Skeletal muscle cell (primary cell): ENCODE measurements around the gene OSBP2.

Experiments
- DNase-seq: peaks from one replicate; pipeline ENCODE4 v3.0.0-alpha.2; 2010; ENCODE audit warnings: low read depth
- H3K4me3 ChIP-seq: 2 replicates; pipeline ENCODE4 v1.5.1; 2011; ENCODE audit warnings: low read depth, mild to moderate bottlenecking, control low read depth, low read length, moderate library complexity

OSBP2 gene

DNA sequence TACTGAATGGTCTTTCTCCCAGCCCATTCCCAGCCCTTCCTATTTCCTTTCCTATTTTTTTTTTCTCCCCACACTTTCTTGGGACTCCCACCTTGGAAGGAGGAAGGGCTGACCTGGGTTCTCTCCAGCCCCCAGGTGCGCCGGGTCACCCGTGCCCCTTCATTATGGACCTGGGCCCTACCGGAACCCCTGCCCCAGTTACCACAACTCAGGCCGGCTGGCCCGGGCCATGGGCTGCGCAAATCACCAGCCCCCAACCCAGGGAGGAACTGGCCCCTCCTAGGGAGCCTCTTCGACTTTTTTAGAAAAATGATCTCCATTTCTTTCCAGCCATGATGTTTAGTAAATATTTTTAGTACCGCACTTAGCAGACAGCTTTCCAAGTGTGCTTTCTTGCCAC is 211.7 kb downstream of the OSBP2 start:
- no peak for DNase-seq
- no peak overlapping the region for H3K4me3 ChIP-seq

DNA sequence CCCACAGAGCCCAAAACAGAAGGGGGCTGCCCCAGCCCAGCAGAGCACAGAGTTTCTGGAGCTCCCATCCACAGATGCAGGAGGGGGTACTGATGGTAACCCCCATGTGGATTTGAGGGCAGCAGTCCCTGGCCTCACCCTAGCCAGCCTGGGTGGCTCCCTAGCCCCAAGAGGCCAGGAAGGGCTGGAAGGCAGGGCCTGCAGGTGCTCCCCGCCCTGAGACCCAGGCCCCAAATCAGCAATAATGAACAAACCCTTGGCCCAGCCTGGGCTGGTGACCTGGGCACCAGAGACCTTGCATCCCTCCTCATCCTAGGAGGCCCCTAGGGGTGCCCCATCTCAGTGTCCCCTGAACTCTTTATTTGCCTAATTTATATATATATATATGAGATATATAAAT is 212.3 kb downstream of the OSBP2 start:
- no peak overlapping the region for H3K4me3 ChIP-seq
- DNase-seq = no peak

DNA sequence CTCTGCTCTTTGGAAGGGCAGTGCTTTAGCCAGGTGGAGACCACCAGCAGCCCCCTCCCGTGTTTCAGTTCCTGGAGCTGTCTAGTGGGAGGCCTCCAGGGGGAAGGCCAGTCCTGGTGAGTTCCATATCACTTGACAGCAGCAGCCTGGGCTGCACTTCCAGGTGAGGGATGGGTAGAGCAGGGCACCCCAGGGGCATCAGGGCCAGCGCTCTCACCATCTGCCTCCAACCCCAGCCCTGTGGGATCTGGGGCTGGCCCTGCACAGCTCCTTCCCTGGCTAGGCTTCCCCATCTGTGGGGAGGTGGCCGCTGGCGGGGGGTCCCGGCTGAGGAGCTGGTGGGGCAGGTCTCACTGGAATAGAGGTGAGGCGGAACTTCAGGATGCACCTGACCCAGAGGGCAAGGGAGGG is 213.4 kb downstream of the OSBP2 start:
- no peak for DNase-seq

DNA sequence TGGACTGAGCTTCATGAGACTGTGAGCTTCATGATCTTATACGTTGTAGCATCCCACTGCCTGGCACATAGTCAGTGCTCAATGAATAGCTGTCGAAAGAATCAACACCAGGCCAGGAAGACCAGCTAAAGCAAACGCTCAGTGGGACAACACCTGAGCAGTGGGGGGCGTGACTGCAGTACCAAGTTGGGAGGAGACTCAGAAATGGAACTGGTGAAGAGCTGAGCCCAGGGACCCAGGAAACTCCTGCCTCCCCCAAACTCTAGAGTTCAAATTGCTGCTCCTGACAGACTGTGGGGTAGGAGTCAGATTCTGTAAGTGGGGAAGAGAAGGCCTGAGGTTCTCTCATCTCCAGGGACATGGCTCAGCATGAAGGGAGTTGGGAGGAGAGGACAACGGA is 214.6 kb downstream of the OSBP2 start:
- H3K4me3 ChIP-seq = no peak overlapping the region
- DNase-seq = no peak

More for the DNA sequence above, 213.4 kb downstream of the OSBP2 start:
- H3K4me3 ChIP-seq = no peak overlapping the region

DNA sequence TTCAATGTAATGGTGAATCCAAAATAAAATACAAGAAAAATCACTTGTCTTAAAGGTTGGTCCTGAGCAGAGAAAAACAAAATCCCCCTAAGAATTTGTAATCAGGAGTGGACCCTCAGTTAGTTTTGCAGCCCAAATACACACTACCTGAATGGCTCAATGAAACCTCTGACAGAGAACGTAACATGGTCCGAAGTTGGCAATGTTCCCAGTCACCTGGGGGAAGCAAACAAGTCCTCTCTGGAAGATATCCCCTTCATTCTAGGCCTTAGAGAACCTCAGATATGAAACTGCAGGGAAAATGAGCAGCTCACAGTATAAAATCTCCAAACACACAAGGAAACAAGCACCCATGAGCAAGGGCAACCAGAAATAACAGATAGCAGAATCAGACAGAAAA is 215.7 kb downstream of the OSBP2 start:
- no peak overlapping the region for H3K4me3 ChIP-seq
- no peak for DNase-seq

DNA sequence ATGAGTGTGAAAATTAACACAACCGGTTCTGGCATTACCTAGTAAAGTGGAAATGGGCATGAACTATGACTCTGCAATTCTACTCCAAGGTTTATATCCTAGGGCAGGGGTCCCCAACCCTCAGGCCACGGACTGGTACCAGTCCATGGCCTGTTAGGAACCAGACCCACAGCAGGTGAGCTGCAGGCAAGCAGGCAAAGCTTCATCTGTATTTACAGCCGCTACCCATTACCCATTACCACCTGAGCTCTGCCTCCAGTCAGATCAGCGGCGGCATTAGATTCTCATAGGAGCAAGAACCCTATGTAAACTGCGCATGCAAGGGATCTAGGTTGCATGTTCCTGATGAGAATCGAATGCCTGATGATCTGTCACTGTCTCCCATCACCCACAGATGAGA is 224.1 kb downstream of the OSBP2 start:
- no peak for DNase-seq
- no peak overlapping the region for H3K4me3 ChIP-seq

DNA sequence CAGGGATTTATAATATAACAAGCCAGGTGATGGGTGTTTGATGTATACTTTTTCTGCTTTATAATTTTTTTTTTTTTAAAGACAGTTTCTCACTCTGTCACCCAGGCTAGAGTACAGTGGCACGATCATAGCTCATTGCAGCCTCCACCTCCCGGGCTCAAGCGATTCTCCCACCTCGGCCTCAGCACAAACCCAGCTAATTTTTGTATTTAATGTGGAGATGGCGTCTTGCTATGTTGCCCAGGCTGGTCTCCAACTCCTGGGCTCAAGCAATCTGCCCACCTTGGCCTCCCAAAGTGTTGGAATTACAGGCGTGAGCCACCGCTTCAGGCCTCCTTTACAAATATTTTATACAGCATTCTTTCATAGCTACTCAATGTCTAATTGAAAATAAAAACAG is 225.3 kb downstream of the OSBP2 start:
- DNase-seq = no peak
- H3K4me3 ChIP-seq = no peak overlapping the region

DNA sequence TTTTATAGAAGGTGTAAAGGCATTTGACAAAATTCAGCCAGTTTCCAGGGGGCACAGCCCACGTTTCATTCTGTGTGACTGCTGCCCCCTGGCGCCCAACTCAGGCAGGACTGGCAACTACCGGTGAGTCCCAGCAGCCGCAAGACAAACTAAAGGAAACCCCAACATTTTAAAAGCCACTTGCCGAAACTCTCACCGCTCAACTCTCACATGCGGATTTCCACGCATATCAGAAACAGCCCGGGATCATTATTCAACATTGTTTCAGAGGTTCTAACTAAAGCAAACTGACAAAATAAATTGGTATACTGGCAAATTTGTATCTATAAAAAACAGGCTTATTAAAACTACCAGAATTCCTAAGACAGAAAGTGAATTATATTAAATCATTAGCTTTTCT is 225.7 kb downstream of the OSBP2 start:
- no peak overlapping the region for H3K4me3 ChIP-seq
- peak; percentile 13 for DNase-seq

DNA sequence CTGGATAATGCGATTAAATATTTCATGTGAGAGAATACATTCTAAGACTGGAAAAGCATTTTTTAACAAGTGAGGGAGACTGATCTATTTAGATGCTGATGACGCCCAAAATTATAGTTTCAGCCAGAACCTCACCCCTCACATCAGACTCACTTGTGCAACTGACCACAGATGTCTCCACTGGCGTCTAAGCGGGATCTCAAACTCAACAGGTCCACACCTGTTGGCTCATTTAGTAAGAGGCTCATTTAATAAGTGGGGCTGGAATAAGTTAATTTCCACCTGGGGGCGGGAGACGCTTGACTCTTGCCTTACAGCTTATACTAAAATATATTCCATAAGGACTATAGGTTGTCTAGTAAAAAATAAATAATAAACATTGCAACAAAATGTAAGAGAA is 226.4 kb downstream of the OSBP2 start:
- no peak for DNase-seq
- no peak overlapping the region for H3K4me3 ChIP-seq

DNA sequence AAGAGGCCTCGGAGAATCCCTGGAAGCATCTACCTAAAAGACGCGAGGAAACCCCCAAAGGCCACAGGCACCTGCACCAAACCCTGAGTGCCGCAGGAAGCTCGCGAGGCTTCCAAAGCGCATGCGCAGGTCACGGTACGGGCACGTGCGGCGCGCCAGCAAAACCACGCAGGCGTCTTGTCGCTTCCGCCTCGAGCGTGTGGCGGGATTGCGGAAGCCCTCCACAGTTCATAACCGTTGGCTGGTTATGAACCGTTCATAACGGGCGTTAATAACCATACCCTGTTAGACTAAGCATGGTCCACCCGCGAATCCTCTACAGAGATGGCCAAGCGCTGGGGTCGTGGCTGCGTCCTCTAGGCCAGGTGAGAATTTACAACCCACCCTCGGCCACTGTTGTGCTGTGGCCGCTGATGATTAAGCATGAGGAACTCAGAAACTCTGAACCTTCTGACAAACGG is 227.5 kb downstream of the OSBP2 start:
- peak overlapping the region; percentile 32 for H3K4me3 ChIP-seq
- DNase-seq = peak; percentile 3

DNA sequence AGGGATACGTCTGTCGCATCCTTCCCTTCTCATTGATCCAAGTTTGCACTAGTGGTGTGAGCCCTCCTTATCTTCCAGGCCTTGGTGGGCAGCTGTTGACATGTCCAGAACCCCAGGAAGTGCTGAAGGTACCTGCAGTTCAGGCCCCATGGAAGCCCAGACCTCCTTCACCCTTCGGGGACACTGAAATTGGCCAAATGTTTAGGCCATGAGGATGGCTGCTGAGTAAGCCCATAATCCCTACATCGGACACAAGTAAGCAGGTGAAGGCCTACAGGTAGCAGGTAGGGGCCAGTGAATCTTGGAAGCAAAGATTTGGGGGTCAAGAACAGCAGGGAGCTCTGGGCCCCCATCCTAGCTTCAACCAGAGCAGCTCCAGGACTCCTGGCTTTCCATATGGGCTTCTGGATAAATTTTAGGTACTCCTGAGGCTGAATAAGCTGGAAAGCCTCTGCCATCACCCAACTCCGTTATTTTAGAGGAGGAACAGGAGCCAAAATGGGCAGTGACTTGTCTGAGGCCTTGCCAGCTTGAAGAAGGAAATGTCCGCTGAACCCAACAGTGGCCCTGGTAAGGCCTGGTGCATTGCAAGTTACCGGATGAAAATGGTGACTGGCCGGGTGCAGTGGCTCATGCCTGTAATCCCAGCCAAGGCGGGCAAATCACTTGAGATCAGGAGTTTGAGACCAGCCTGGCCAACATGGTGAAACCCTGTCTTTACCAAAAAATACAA is 228.7 kb downstream of the OSBP2 start:
- no peak overlapping the region for H3K4me3 ChIP-seq
- no peak for DNase-seq

DNA sequence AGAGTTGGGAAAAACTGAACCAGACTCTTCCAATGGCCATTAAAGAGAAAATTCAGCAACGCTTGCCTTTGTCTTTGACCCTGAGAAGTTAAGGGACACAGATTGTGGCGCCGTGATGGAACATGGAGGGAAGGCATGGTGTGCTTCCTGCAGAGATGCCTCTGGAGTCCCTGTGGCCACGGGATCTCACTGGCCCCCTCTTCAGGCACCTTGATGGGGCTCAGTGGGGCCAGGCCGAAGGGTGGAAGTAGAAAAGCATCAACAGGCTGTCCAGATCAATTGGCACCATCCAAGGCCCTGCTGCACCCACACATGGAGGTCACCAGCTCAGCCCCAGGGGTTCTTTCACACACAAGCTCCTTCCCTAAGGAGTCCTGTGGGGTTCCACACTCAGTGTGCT is 231.0 kb downstream of the OSBP2 start:
- no peak overlapping the region for H3K4me3 ChIP-seq
- DNase-seq = no peak

DNA sequence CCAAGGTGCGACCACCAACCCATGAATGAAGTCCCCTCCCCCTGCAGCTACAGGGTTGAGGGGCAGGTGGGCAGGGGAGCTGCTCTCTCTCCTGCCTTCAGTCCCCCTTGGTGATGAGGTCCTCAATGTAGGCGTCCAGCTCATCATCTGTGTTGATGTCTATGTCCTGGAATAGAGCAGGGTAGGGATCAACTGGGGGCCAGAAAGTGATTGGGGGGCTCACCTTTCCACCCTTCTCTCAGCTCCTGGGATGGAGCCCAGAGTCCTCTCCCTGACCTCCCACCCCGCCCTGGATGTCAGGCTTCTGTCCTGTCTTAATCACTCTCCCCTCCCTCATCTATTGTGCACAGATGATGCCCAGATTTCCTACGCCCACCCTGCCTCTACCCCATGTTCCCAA is 232.0 kb downstream of the OSBP2 start:
- DNase-seq = no peak
- H3K4me3 ChIP-seq = no peak overlapping the region

DNA sequence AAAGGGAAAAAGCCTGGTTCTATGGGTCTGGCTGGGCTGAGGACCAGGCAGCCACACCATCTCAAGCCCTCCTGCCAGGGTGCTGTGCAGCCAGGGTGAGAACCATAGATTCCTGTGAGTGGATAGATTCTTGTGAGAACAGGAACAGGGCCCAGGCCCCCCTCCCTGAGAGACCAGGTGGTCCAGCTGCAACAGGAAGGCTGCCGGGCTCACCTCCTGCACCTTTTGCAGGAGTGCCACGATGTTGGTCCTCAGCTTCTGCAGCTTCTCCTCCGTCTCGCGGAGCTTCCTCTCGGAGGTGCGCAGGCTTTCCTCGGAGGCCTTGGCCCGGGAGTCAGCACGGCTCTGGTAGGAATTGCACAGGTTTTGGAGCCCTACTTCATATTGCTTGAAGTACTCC is 233.1 kb downstream of the OSBP2 start:
- no peak for DNase-seq
- no peak overlapping the region for H3K4me3 ChIP-seq

DNA sequence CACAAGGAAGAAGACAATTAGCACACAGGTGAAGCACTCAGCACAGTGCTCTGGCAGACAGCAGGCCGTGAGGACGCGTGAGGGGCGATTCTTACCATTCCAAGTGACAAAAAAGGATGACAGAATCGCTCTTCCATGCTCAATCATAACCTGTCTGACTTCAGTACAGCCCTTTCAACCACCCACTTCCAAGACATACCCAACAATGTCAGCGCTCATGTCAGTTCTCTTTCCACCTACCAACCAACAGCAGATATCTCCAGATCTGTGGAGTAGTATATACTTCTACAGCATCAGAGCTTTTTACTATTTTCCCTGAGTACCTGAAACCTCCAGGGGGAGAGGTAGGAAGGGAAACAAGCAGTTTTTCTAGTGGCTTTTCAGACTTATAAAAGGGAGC is 233.7 kb downstream of the OSBP2 start:
- H3K4me3 ChIP-seq = no peak overlapping the region
- no peak for DNase-seq

DNA sequence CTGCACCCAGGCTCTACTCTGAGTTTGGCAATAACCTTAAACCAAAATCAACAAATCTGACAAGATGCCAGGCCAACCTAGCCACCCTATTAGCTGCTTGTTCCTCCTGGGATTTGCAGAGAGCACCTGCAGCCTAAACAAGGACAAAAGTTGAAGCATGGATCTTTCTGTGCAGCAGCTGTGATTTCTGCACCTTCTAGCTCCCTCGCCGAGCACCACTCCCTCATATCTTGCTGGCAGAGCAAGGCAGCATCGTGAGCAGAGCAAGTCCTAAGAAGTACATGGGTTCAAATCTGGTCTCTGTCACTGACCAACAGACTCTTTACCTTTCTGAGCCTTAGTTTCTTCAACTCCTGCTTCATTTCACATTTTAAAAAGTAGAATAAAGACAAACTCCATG is 235.6 kb downstream of the OSBP2 start:
- no peak overlapping the region for H3K4me3 ChIP-seq
- no peak for DNase-seq

DNA sequence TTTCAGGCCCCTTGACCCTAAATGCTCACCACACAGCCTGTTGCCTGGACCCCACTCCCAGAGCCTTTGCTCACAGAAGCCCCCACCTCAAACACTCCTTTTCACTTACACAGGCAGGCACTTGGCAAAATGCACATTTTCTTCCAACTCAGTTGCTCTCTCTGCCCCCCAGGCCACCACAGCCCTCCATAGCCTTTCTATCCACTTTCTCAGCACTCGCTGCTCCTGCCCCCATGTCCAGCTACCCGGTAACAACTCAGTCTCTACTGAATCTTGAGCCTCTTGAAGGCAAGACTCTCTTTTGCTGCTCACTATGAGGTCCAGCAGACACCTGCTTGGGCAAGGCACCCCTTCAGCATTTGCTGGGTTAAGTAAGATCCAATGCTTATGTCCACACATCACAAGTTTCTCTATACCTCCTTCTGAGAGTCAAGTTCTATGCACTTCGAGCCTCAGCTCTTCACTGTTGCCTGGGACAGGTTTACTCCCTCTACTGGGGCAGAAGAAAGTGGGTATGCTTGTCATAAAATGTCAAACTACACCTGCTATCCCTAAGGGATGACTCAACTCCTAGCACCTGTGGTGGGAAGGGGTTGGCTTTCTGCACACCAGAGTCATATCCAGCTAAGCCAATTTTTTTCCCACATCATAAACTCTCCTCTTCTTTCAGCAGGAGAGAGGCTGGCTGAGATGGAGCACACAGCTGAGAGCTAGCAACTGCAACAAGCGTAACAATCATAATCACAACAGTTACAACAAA is 237.0 kb downstream of the OSBP2 start:
- H3K4me3 ChIP-seq = no peak overlapping the region
- DNase-seq = no peak

DNA sequence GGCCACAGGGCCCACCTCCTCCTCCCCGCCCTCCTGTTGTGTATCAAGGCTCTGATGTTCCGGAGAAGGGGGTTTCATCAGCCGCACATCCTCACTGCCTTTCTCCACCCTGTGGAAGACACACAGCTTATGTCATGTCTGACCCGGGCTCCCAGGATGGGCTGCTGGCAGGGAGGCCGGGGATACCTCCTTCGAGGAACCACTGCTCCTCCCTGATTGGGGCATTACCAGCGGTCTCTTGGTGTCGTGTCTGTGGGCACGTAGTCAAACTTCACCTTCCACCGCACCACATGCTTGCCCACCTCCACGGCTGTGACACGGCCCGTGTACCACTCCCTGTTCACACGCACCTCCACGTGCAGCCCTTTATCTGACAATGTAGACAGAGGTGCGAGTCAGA is 238.0 kb downstream of the OSBP2 start:
- DNase-seq = no peak
- no peak overlapping the region for H3K4me3 ChIP-seq

DNA sequence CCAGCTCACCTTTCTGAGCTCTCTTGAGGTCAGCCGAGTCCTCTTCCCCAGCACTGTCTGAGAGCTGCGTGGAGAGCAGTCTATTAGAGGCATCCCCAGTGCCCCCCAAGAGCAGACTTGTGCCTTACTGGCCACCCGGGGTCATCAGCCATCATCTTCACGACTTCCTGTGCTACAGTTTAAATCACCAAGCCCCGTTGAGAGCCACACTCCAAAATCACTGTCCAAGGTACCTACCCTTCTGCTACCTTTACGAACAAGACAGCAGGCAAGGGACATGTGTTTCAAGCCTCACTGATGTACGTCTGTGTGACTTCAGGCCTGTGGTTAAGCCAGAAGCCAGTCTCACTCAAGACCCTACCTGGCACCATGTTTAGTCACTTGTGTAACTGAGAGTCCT is 238.8 kb downstream of the OSBP2 start:
- DNase-seq = no peak
- H3K4me3 ChIP-seq = no peak overlapping the region

DNA sequence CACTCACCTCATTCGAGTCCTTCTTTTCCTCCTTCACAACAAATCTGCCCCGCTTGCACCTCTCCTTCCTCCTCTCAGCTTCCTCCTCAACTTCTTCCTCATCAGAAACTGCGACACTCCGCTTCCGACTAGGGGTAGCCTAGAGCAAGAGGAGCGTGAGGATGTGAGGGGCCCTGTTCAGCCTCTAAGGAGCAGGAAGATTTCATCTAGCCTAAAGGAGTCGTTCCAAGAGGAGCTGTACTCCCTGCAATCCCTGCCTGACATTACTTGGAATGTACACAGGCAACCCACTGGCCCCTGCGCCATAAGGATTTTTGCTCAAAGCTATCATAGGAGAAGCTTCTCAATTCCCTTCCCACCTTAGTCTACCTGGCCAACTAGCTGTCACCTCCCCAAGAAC is 239.4 kb downstream of the OSBP2 start:
- H3K4me3 ChIP-seq = no peak overlapping the region
- no peak for DNase-seq

DNA sequence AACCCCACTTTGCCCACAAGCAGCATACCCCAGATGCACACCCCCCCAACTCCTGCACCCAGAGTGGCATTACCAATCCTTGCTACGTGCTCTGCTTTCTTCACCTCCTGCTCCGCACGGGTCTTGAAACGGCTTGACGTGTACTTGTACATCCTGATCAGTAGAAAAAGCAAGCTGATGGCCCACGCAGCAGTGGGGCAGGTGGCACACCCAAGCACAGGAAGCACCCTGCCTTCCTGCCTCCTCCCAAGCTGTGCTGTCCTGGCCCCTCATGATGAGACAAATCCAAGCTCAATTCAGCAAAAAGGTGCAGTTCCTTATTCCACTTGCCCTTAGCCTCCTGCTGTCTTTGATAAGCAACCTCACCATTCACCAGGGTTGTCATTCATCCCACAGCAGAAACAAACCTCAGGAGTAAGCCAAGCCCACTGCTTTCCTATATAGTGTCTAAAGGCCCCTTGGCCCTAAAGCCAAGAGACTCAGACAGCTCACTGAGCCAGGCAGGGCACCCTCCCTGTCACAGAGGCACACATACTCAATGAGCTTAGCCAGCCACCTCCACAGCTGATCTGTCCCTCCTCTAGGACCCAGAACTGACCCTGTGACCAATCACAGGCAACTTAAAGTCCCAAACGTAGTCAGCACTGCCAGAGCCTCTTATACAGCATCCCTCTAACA is 246.2 kb downstream of the OSBP2 start:
- DNase-seq = no peak

More for the DNA sequence above, 246.2 kb downstream of the OSBP2 start:
- H3K4me3 ChIP-seq = no peak overlapping the region
